Measurements from ENCODE around the gene ITGB3. TPM values are rescaled to one million over a fixed set of nuclear protein-coding genes. Genes with fewer than 3 reads are reported as not detected.

ITGB3 gene
- total RNA-seq, 4 donors from 2014 or later = 0.76 to 6.6 (median 4.6) TPM

DNA sequence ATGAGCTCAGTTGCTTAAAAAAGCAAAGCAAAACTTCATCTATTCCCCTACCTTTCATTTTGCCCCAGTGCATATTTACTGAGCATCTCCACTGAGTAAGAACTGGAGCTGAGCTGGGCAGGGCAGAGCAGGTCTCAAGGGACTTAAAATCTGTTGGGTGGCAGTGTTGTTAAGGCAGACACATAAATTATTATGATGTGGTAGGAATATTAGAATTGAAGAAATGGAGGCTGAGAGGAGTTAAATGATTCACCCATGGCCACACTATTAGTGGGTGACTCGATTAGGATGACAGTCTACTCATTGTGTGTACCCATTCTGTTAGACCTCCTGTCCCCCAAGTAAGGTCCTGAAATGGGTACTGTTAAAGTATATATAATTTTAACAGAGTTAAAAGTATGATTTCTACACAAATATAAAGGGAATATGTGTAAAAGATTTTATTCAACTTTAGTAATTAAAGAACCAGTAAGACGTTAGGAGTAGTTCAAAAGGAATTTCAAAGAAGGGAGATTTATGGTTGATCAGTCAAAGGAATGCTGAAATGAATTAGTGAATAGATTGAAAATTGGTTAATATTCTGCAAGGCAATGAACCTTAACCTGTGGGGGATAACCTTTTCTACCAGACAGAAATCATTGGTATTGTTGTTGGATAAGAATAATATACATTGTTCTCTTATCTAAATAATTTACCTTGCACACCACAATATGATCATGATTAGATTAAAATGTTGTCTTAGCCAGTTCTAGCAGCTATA lies 17.5 kb downstream of the ITGB3 start:
- Histone ChIP-seq H3K9me3 (no peaks in the 10 kb centered on the region), H3K4me3 (no peak overlapping the region), H3K27me3 (no peaks in the 10 kb centered on the region), H3K4me1 (peaks cover 27% of the 10 kb centered on the region), H3K36me3 (no peaks in the 10 kb centered on the region), H3K27ac (no peak overlapping the region)
- TF ChIP-seq, protein P1, sequence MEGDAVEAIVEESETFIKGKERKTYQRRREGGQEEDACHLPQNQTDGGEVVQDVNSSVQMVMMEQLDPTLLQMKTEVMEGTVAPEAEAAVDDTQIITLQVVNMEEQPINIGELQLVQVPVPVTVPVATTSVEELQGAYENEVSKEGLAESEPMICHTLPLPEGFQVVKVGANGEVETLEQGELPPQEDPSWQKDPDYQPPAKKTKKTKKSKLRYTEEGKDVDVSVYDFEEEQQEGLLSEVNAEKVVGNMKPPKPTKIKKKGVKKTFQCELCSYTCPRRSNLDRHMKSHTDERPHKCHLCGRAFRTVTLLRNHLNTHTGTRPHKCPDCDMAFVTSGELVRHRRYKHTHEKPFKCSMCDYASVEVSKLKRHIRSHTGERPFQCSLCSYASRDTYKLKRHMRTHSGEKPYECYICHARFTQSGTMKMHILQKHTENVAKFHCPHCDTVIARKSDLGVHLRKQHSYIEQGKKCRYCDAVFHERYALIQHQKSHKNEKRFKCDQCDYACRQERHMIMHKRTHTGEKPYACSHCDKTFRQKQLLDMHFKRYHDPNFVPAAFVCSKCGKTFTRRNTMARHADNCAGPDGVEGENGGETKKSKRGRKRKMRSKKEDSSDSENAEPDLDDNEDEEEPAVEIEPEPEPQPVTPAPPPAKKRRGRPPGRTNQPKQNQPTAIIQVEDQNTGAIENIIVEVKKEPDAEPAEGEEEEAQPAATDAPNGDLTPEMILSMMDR (IDR thresholded peaks at IDR 0.05) = no peak
- TF ChIP-seq POLR2AphosphoS5 (IDR thresholded peaks at IDR 0.05) (no peak), POLR2A (IDR thresholded peaks at IDR 0.05) (no peak), EP300 (IDR thresholded peaks at IDR 0.05) (no peak)
- WGBS = 91% methylated on average over 2 of the region's 2 CpGs
- no peak for DNase-seq (ENCODE audit: low spot score in 2 of 2)

DNA sequence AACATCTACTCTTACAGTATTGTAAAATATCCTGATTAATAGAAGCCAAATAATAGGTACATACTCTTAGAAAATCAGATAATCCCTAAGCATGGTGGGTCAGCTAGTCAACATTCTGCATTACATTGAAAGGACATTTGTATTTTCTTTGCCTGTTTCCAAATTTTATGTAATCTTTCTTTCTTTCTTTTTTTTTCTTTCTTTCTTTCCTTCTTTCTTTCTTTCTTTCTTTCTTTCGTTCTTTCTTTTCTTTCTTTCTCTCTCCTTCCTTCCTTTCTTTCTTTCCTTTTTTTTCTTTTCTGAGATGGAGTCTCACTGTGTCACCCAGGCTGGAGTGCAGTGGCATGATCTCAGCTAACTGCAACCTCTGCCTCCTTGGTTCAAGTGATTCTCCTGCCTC lies 18.9 kb downstream of the ITGB3 start:
- H3K4me1 ChIP-seq = peaks cover 29% of the 10 kb centered on the region
- no peaks in the 10 kb centered on the region for H3K27me3 ChIP-seq
- no peaks in the 10 kb centered on the region for H3K36me3 ChIP-seq
- TF ChIP-seq EP300 (IDR thresholded peaks at IDR 0.05) = no peak
- no peak for TF ChIP-seq POLR2AphosphoS5 (IDR thresholded peaks at IDR 0.05)
- TF ChIP-seq, protein P1 (IDR thresholded peaks at IDR 0.05) = no peak
- no peak for TF ChIP-seq POLR2A (IDR thresholded peaks at IDR 0.05)
- 80% methylated on average over 1 of the region's 1 CpG for WGBS
- DNase-seq (ENCODE audit: low spot score in 2 of 2) = no peak
- H3K27ac ChIP-seq = no peak overlapping the region
- no peak overlapping the region for H3K4me3 ChIP-seq
- H3K9me3 ChIP-seq = no peaks in the 10 kb centered on the region

DNA sequence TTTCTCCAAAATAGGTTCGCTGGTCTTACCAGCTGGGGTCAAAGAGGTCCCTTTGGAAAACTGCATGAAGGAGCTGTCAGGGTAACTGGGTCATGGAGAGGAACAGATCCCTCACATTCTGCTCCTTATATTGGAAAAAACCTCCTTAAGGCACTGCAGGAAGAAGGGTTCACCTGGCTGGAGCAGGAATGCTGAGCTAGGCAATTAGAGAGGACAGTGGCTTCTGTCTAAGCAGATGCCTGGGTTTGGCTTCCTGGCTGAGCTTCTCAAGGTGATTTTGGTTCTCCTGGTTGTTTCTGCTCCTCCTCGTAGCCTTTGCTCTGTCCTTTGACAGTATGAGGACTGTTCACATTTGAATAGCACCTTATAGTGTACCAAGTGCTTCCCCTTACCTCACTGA lies 19.6 kb downstream of the ITGB3 start:
- H3K9me3 ChIP-seq = no peaks in the 10 kb centered on the region
- TF ChIP-seq POLR2AphosphoS5 (IDR thresholded peaks at IDR 0.05) (no peak), POLR2A (IDR thresholded peaks at IDR 0.05) (no peak), EP300 (IDR thresholded peaks at IDR 0.05) (no peak)
- TF ChIP-seq, protein P1 (IDR thresholded peaks at IDR 0.05) = no peak
- H3K27ac ChIP-seq = no peak overlapping the region
- H3K36me3 ChIP-seq = no peaks in the 10 kb centered on the region
- peaks cover 37% of the 10 kb centered on the region for H3K4me1 ChIP-seq
- DNase-seq (ENCODE audit: low spot score in 2 of 2) = no peak
- H3K27me3 ChIP-seq = no peaks in the 10 kb centered on the region
- 71% methylated on average over 2 of the region's 2 CpGs for WGBS
- no peak overlapping the region for H3K4me3 ChIP-seq

DNA sequence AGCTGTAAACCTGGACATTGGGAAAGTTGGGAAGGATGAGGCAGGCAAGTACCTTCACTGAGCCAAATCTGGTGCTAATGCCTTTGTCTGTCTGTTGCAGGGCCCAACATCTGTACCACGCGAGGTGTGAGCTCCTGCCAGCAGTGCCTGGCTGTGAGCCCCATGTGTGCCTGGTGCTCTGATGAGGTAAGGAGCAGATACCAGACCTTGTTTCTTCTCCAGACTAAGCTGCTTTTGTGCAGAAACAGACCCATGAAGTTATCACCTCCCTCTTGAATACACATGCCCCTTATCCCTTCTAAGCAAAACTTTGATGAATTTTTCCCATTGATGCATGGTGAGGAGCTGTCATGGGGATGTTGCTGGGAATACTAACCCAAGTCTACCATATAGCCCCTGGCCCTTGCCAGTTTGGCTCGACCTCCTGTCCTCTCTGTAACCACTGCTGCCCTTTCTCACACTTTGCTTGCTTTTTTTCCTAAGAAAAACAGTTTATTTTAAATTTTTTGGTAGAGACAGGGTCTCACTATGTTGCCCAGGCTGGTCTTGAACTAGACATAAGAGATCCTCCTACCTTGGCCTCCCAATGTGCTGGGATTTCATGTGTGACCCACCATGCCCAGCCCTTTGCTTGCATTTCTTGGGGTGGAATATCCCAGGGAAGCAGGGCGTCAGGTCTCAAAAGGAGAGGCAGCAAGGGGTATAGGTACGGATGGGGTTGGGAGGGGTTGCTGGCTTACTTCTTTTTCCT lies 20.9 kb downstream of the ITGB3 start:
- TF ChIP-seq, protein P1 (IDR thresholded peaks at IDR 0.05) = no peak
- no peak for TF ChIP-seq POLR2A (IDR thresholded peaks at IDR 0.05)
- TF ChIP-seq EP300 (IDR thresholded peaks at IDR 0.05) = no peak
- no peak for TF ChIP-seq POLR2AphosphoS5 (IDR thresholded peaks at IDR 0.05)
- DNase-seq (ENCODE audit: low spot score in 2 of 2) = no peak
- peaks cover 44% of the 10 kb centered on the region for H3K4me1 ChIP-seq
- H3K36me3 ChIP-seq = no peaks in the 10 kb centered on the region
- H3K9me3 ChIP-seq = no peaks in the 10 kb centered on the region
- H3K27me3 ChIP-seq = no peaks in the 10 kb centered on the region
- no peak overlapping the region for H3K4me3 ChIP-seq
- H3K27ac ChIP-seq = peak overlapping the region; percentile 70
- WGBS = 79% methylated on average over 5 of the region's 5 CpGs
